NCI-H1048 (cell line): ENCODE measurements around the gene HOXB5.

ENCODE experiments used
- DNase-seq: peaks from one replicate; lab custom pipeline; 2025; lab: John Stamatoyannopoulos, UW

HOXB5 gene

GRCh38 chr17:48571826-48572417 lies 21.7 kb downstream of the HOXB5 start:
- no peak for DNase-seq

DNA sequence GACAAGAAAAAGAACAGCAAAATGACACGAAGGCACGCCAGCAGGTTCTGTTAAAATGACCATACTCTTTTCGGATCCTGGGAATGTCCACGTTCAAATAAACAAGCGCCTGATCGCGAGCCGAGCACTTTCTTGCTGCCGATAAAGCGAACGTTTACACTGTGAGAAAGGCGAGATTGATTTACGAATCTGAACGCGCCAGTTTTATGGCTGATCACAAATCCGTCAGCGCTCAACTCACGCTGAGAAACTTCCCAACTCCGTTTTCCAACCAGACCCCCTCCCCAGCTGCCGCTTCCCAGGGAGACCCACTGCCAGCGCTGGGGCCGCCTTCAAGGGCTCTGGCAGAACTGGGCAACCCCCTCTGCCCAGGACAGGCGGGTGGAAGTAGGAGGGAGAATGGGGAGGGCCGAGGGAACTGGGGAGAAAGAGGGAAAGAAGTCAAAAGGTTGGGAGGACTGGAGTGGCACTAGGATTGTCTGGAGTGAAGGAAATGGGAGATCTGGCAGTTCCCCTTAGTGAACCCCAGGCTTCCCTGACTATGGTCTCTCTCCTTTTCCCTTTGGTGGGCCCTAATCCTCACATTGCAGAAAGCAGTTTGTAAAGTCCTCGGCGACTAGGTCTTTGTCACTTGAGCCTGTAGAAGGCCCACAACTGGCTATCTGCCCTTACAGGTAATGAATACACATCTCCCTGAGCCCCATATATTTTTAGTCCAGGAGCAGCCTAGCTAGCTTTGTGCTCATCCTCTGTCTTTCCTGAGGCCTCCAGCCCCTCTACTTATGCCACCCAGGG lies 22.4 kb downstream of the HOXB5 start:
- DNase-seq, result no peak

DNA sequence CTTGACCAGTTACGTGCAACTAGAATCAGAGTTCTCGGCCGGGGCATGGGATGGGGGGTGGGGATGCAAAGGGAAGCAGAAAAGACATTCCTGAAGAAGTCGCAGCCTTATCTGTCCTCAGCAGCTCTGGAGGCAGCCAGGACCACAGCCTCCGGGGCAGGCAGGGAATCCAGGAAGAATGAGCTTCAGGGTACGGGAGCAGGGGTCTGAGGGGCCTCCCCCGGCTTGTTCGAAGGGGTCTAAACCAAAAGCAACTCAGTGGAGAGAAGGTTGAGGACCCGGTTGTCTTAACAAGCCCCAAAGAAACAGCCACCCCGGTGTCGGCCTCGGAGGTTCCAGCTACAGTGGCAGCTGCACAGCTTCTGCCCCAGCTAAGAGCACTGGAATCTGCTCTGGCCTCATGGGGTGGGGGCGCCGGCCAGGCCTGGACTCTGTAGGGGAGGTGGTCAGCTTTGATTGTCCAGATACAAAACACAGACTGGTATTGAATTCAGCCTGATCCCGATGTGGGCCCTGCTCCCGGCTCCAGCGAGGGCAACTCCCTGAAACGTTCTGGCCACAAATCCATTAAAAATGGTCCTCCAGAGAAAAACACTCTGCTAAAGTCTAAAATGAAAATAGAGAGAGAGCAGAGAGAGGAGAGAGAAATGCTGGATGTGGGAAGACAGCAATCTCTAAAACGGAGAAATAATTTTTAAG lies 23.1 kb downstream of the HOXB5 start:
- DNase-seq, result no peak

- no peak for DNase-seq
Observed at GRCh38 chr17:48569674-48570324, 23.8 kb downstream of the HOXB5 start.

GRCh38 chr17:48569240-48569582 lies 24.4 kb downstream of the HOXB5 start:
- DNase-seq, result no peak

DNA sequence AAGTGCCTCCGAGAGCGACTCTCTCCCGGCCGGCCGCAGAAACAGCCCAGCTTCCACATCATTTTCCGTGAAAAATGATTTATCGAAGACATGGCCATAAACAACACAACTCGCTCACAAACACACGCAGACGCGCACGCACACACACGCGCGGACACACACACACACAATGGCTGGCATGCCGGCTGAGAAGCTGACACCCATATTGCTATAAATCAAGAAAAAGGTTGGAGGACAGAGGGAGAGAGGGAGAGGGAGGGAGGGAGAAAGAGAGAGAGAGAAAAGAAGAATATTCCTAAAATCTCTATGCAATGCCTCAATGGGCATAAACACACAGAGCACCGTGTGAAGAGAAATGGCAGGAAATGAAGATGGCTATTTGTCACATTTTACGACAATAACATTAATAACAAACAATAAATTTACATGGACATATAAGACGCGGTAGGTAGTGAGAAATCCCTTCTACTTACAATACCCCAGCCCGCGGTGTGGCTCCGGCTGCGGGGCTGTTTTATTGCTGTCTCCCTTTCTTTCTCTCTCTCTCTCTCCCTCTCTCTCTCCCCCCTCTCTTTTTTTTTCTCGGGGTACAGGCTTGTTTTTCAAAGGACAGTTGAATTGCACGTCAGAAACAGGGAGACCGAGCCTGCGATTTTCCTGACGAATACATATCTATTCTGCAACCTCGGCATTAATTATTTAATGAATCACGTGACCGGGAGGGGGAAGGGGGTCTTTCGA lies 24.9 kb downstream of the HOXB5 start:
- DNase-seq, result no peak

- no peak for DNase-seq
Observed at GRCh38 chr17:48567646-48568354, 25.8 kb downstream of the HOXB5 start.

- DNase-seq, result no peak
Observed at GRCh38 chr17:48567209-48567608, 26.4 kb downstream of the HOXB5 start.

- no peak for DNase-seq
Observed at GRCh38 chr17:48566717-48567116, 26.9 kb downstream of the HOXB5 start.

- no peak for DNase-seq
Observed at GRCh38 chr17:48565925-48566710, 27.5 kb downstream of the HOXB5 start.

DNA sequence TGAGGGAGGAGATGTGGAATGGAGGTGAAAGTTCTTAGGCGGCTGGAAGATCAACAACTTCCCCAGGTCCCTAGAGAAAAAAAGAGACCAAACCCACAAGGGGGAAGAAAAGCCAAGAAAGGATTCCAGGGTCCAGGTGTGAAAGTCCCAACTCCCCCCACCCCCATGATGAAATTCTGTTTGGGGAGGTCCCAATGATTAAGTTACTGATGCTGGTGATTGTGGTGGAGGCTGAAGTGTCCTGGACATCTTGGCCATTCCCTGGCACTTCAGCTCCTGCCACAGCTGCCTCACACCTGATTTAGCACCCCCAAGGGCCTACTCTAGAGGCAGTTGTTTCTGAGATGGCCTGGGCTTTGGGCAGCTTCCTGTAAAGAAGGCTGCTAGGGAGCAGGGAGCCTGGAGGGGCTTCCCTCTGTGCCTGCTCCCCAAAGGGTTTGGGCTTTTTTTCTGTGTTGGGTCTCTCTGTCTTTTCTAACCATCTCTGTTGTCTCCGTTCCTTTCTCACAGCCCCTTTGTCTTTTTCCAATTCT lies 28.5 kb downstream of the HOXB5 start:
- no peak for DNase-seq

- no peak for DNase-seq
Observed at GRCh38 chr17:48564188-48565021, 29.2 kb downstream of the HOXB5 start.

GRCh38 chr17:48563867-48564187 lies 29.8 kb downstream of the HOXB5 start:
- DNase-seq, result no peak

GRCh38 chr17:48563385-48563838 lies 30.2 kb downstream of the HOXB5 start:
- no peak for DNase-seq

DNA sequence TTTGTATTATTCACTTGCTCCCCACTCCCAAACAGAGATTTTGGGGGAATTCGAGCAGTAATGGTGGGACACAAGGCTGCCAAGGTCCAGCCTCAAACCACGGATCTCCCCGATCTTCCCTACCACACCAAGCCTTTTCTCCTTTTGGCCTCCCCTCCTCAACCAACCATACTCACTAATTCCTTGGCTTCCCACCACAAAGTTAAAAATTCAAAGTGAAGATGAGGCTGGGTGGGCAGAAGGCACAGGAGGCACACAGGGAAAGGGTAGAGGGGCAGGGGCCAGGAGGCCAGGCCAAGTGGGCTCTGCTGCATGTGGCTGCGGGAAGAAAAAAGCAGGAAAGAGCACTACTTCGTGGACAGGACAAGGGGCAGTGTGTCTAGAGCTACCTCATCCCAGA lies 30.6 kb downstream of the HOXB5 start:
- DNase-seq, result no peak

DNA sequence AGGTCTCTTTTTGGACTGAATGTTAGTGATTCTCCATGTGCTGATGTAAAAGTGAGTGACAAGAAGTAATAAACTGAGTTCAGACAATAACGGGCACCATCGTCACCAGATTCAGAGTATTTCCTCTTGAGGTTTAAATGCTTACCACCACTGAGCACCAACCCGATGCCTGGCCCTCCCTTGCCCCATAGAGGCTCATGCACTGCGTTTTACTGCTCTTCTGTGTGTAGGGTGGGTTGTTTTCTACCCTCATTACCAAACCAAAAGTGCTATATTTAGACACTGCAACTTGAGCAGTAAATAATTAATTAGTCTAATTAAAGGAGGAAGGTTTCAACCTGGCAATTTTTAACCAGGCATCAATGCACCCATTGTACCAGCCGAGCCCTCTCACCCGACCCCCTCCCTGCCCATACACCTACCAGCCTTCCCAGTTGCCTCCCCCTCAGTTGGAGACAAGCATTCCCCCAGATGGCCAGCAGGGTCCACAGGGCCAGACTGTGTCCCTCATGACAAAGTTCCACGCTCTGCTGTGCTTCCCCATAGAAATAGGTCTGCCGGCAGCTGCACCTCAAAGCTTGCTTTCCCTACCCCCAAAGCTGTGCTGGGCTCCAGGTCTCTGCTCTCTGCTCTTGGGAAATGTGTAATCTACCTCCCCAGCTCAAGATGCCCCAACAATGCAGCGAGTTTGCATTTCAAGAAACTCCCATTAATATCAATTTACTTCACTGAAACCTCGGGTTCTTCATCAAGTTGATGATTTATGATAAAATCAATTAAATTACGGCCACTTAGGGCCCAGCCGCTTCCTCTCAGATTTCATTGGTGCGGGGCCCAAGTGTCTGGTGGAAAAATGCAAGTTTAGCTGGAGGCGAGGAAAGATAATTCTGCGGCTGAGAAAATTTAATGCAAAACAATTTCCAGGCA lies 31.4 kb downstream of the HOXB5 start:
- no peak for DNase-seq

GRCh38 chr17:48559840-48560817 lies 33.5 kb downstream of the HOXB5 start:
- DNase-seq, result no peak
